OCI-LY7 (cell line): ENCODE measurements around the gene PARL. TPM values are rescaled to one million over a fixed set of nuclear protein-coding genes. Genes with fewer than 3 reads are reported as not detected.

Source experiments
- BruUV-seq: library from RNA; stranded (reverse); fragments of 400-500 nt; replicated peaks from 2 replicates; lab custom pipeline; 2021; lab: Mats Ljungman, UMichigan
- CTCF ChIA-PET: fragments of 300-600 bp; sonication (Branson Sonifier 250); formaldehyde crosslinking; loops from one replicate; lab custom pipeline; 2022; ENCODE audit warnings: antibody characterized with exemption; ENCODE audit not compliant: unreplicated experiment; lab: Charles Lee
- POLR2A ChIA-PET: fragments of 300-600 bp; sonication (Branson Sonifier 250); formaldehyde crosslinking; loops from one replicate; lab custom pipeline; 2022; ENCODE audit warnings: antibody characterized with exemption; lab: Charles Lee
- DNase-seq: peaks from one replicate; pipeline ENCODE4 v3.0.0-alpha.2; 2015; ENCODE audit warnings: low spot score
- H2AFZ ChIP-seq: fragments of 200-600 bp; sonication (generic), shearing (Covaris generic); 2 replicates; pipeline ENCODE4 v1.6.1; 2014; ENCODE audit warnings: mild to moderate bottlenecking, antibody characterized with exemption, low read length, moderate library complexity
- H3K27ac ChIP-seq: fragments of 200-600 bp; sonication (generic); 2 replicates; pipeline ENCODE4 v1.5.1; 2014; ENCODE audit warnings: mixed run types, low read depth, mild to moderate bottlenecking, moderate library complexity, low read length, inconsistent platforms; ENCODE audit not compliant: poor library complexity, severe bottlenecking
- H3K36me3 ChIP-seq: fragments of 200-600 bp; sonication (generic); 2 replicates; pipeline ENCODE4 v1.6.1; 2014; ENCODE audit warnings: mild to moderate bottlenecking, antibody characterized with exemption, low read length, moderate library complexity, mixed read lengths; ENCODE audit not compliant: insufficient read depth
- H3K4me1 ChIP-seq: fragments of 200-600 bp; sonication (generic); 2 replicates; pipeline ENCODE4 v1.5.1; 2014; ENCODE audit warnings: mild to moderate bottlenecking, low read length; ENCODE audit not compliant: insufficient read depth, poor library complexity, severe bottlenecking
- H3K4me2 ChIP-seq: fragments of 200-600 bp; sonication (generic); 2 replicates; pipeline ENCODE4 v1.6.1; 2014; ENCODE audit warnings: mild to moderate bottlenecking, low read length
- H3K4me3 ChIP-seq: fragments of 200-600 bp; sonication (generic); 2 replicates; pipeline ENCODE4 v1.5.1; 2014; ENCODE audit warnings: mild to moderate bottlenecking, low read depth, low read length; ENCODE audit not compliant: poor library complexity, severe bottlenecking
- H3K79me2 ChIP-seq: fragments of 200-600 bp; sonication (generic); 2 replicates; pipeline ENCODE4 v1.6.1; 2016; ENCODE audit warnings: low read depth, mild to moderate bottlenecking, low read length, moderate library complexity, mixed read lengths; ENCODE audit not compliant: insufficient read depth
- H3K9me2 ChIP-seq: fragments of 200-600 bp; sonication (generic); 2 replicates; pipeline ENCODE4 v1.6.1; 2016; ENCODE audit warnings: mild to moderate bottlenecking, low read length, mixed read lengths; ENCODE audit not compliant: insufficient read depth
- H3K9me3 ChIP-seq: fragments of 200-600 bp; sonication (generic); 2 replicates; pipeline ENCODE4 v1.6.1; 2014; ENCODE audit warnings: mild to moderate bottlenecking, mixed run types, low read length, mixed read lengths
- H4K20me1 ChIP-seq: fragments of 200-600 bp; sonication (generic); 2 replicates; pipeline ENCODE4 v1.6.1; 2014; ENCODE audit warnings: mild to moderate bottlenecking, antibody characterized with exemption, low read length, moderate library complexity, mixed read lengths; ENCODE audit not compliant: insufficient read depth
- CTCF ChIP-seq: fragments of 200-600 bp; sonication (generic); conservative IDR thresholded peaks from 2 replicates; pipeline ENCODE4 v1.5.1; 2014; ENCODE audit warnings: mild to moderate bottlenecking, antibody characterized with exemption, low read length, moderate library complexity, mixed read lengths
- EZH2phosphoT487 ChIP-seq: fragments of 200-600 bp; sonication (generic); IDR thresholded peaks from 2 replicates; pipeline ENCODE4 v1.6.1; 2018; ENCODE audit warnings: low read depth, borderline replicate concordance, mild to moderate bottlenecking, mixed run types, antibody characterized with exemption, low read length, moderate library complexity, mixed read lengths
- intact Hi-C: fragments of 100-400 bp; cut with micrococcal nuclease; formaldehyde crosslinking; loops from one replicate; pipeline ENCODE4 v1.10.0; 2022; ENCODE audit not compliant: unreplicated experiment
- total RNA-seq, 2 experiments: library from RNA; depleted of rRNA in 1 of 2; stranded (reverse); fragments of >200 nt in 1 of 2; shearing (Covaris generic) in 1 of 2; gene quantifications; 2 replicates each; pipeline ENCODE4 v1.2.3, GENCODE V29; 2014 to 2022

The PARL gene
- total RNA-seq, 2 experiments from 2014 or later = 43.5 to 69.3 TPM

GRCh38 chr3:183924956-183925355 is 40.3 kb upstream of the PARL start:
- no peak overlapping the region for H2AFZ ChIP-seq
- H3K27ac ChIP-seq = no peak overlapping the region
- H3K79me2 ChIP-seq = no peaks in the 10 kb centered on the region
- peaks cover 4% of the 10 kb centered on the region; the same call in 1 of the 2 replicates for H3K36me3 ChIP-seq
- H3K4me1 ChIP-seq = no peaks in the 10 kb centered on the region
- ChIA-PET POLR2A (interaction anchor here (0.6 kb wide), 1 partner anchor 108 kb away, joined by 3 read pairs; no protein-coding TSS in a partner anchor), CTCF (no interaction called here)
- intact Hi-C loops = no loop called here
- H3K9me3 ChIP-seq = no peaks in the 10 kb centered on the region
- no peak overlapping the region for H3K4me3 ChIP-seq
- no peak for DNase-seq
- TF ChIP-seq EZH2phosphoT487 (no peak), CTCF (no peak)
- BruUV-seq = no TSS peak
- H3K9me2 ChIP-seq = no peaks in the 10 kb centered on the region
- no peak overlapping the region for H3K4me2 ChIP-seq
- H4K20me1 ChIP-seq = no peaks in the 10 kb centered on the region

- no peak overlapping the region for H3K4me3 ChIP-seq
- no peaks in the 10 kb centered on the region for H3K9me2 ChIP-seq
- no peak overlapping the region for H2AFZ ChIP-seq
- peaks cover 4% of the 10 kb centered on the region; the same call in 1 of the 2 replicates for H3K36me3 ChIP-seq
- CTCF ChIA-PET = no interaction called here
- no peak for TF ChIP-seq EZH2phosphoT487
- no peak for TF ChIP-seq CTCF
- H3K27ac ChIP-seq = no peak overlapping the region
- no peak overlapping the region for H3K4me2 ChIP-seq
- no TSS peak for BruUV-seq
- POLR2A ChIA-PET = interaction anchor here (0.5 to 0.6 kb wide), 3 partner anchors 16 to 307 kb away, joined by 3 read pairs; no protein-coding TSS in a partner anchor
- no peaks in the 10 kb centered on the region for H3K9me3 ChIP-seq
- intact Hi-C loops = no loop called here
- DNase-seq = no peak
- no peaks in the 10 kb centered on the region for H3K79me2 ChIP-seq
- H3K4me1 ChIP-seq = no peaks in the 10 kb centered on the region
- no peaks in the 10 kb centered on the region for H4K20me1 ChIP-seq
Measured at GRCh38 chr3:183924543-183924942, 39.9 kb upstream of the PARL start.

DNA sequence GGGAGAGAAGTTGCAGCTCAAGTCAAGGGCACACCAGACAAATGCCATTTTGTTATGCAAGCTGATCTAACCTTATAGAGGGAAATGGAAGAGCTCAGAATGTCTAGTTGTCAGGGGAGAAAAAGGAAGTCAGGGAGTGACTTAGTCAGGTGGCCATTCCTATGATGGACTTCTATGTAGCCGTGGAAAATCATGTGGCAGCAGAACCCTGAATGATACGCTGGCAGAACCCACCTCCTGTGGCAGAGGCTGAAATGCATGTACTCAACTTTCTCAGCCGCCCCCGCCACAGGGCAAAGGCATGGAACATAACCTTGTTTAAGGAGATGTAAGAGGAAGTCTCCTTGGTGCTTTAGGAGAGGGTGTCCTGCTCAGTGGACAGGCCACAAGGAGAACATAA is 37.7 kb upstream of the PARL start:
- intact Hi-C loops = no loop called here
- TF ChIP-seq CTCF = no peak
- Histone ChIP-seq H4K20me1 (no peaks in the 10 kb centered on the region), H3K4me1 (no peaks in the 10 kb centered on the region), H3K36me3 (peaks cover 4% of the 10 kb centered on the region; the same call in 1 of the 2 replicates), H3K9me2 (no peaks in the 10 kb centered on the region), H3K79me2 (no peaks in the 10 kb centered on the region), H2AFZ (no peak overlapping the region), H3K4me2 (no peak overlapping the region), H3K27ac (no peak overlapping the region), H3K9me3 (no peaks in the 10 kb centered on the region), H3K4me3 (no peak overlapping the region)
- BruUV-seq = no TSS peak
- CTCF ChIA-PET = no interaction called here
- POLR2A ChIA-PET = no interaction called here
- DNase-seq = no peak
